ENCODE measurements around the gene COBL. TPM values are rescaled to one million over a fixed set of nuclear protein-coding genes. Genes with fewer than 3 reads are reported as not detected.

COBL gene
- total RNA-seq, 6 experiments from 2014 or later, result not detected

- H3K27me3 Mint-ChIP-seq (ENCODE audit: insufficient read depth), result peaks cover 15% of the 10 kb centered on the region
- DNase-seq, result no peak
- no peaks in the 10 kb centered on the region for H3K36me3 Mint-ChIP-seq (ENCODE audit: low read depth)
- no peak overlapping the region for H3K27ac Mint-ChIP-seq
- TF ChIP-seq, protein P1, sequence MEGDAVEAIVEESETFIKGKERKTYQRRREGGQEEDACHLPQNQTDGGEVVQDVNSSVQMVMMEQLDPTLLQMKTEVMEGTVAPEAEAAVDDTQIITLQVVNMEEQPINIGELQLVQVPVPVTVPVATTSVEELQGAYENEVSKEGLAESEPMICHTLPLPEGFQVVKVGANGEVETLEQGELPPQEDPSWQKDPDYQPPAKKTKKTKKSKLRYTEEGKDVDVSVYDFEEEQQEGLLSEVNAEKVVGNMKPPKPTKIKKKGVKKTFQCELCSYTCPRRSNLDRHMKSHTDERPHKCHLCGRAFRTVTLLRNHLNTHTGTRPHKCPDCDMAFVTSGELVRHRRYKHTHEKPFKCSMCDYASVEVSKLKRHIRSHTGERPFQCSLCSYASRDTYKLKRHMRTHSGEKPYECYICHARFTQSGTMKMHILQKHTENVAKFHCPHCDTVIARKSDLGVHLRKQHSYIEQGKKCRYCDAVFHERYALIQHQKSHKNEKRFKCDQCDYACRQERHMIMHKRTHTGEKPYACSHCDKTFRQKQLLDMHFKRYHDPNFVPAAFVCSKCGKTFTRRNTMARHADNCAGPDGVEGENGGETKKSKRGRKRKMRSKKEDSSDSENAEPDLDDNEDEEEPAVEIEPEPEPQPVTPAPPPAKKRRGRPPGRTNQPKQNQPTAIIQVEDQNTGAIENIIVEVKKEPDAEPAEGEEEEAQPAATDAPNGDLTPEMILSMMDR (IDR thresholded peaks at IDR 0.05), result no peak
- no peak overlapping the region for H3K4me3 Mint-ChIP-seq
- no peaks in the 10 kb centered on the region for H3K9me3 Mint-ChIP-seq
- no peaks in the 10 kb centered on the region for H3K4me1 Mint-ChIP-seq (ENCODE audit: low read depth)
Observed at GRCh38 chr7:51077316-51077986, 239.2 kb downstream of the COBL start.

DNA sequence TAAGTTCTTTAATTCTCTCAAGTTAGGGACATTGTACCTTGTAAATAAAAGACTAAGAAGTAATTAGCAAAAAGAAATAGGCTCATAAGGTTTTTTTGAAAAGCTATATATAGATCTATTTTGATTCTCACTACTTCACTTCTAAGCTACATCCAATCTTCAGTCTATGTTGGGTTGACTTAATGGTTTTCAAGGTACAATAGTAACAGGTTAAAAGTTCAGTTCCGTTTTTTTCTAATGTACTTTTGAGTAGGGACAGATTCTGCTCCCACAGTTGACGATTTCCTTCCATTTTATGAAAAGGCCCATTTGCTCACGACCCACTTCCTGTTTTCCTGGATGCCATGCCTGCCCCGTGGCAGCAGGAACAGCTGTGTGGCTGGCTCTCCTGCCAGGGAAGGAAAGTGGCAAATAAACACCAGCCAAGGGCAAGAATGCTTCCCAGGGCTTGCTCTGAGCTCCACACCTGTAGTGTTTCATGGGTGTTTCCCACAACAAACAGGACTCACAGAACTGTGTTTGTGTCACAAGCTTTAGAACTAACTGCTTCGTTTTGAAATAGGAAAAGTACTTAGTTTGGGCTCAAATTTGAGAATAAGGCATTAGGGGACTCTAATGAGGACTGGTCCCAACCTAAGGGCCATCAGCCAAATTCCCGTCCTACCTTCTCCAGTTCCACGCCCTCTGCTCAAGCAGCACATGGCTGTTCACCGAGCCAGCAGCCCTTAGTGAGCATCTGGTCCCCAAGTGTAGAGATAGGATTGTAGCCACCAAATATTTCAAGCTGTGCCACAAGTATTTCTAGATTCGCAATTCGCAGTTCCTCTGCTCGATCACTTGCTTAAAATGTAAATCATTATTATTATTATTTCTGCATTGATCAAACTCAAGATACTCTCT is 240.7 kb downstream of the COBL start:
- no peak for DNase-seq
- Mint-ChIP-seq H3K36me3 (ENCODE audit: low read depth) (no peaks in the 10 kb centered on the region), H3K27ac (no peak overlapping the region), H3K27me3 (ENCODE audit: insufficient read depth) (peaks cover 15% of the 10 kb centered on the region), H3K9me3 (no peaks in the 10 kb centered on the region), H3K4me3 (no peak overlapping the region), H3K4me1 (ENCODE audit: low read depth) (no peaks in the 10 kb centered on the region)
- TF ChIP-seq, protein P1 (IDR thresholded peaks at IDR 0.05), result no peak

DNA sequence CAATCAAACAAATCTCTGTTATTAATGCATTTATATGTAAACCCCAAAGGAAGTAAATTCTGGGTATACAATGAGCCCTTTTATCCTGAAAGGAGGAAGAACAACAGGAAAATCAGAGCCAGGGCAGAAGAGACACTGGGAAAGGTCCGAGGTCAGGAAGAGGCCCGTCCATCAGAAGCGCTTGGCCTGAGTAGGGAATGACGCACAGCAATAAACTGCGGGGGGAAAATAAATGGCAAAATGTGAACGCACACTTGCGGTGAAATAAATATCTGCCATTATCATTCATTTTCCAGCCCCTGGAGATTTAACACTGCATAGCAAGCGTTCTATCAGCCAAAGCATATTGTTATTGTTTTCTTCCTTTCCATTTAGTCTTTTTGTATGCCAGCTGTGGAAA is 243.4 kb downstream of the COBL start:
- TF ChIP-seq, protein P1 (IDR thresholded peaks at IDR 0.05), result no peak
- no peak overlapping the region for H3K4me3 Mint-ChIP-seq
- no peak overlapping the region for H3K27ac Mint-ChIP-seq
- H3K36me3 Mint-ChIP-seq (ENCODE audit: low read depth), result no peaks in the 10 kb centered on the region
- no peak for DNase-seq
- peaks cover 13% of the 10 kb centered on the region for H3K4me1 Mint-ChIP-seq (ENCODE audit: low read depth)
- H3K27me3 Mint-ChIP-seq (ENCODE audit: insufficient read depth), result peaks cover 5% of the 10 kb centered on the region
- H3K9me3 Mint-ChIP-seq, result no peaks in the 10 kb centered on the region

DNA sequence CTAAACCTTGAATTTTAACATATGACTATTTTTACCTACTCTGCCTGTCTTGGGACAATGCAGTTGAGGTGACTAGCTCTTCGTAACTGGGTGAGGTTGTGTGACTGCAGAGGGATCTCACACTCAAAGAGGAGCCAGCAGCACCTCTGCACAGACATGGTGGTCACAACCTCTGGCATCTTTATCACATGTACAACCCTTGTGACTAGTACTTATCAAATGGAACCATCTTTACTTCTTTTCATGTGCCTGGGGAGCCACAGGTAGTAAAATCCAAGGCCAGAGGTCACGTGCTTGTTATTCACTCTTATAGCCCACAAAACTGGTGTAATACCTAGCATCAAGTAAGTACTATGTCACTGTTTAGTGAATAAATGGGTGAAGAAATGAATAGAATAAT is 244.3 kb downstream of the COBL start:
- peaks cover 8% of the 10 kb centered on the region for H3K27me3 Mint-ChIP-seq (ENCODE audit: insufficient read depth)
- peaks cover 13% of the 10 kb centered on the region for H3K4me1 Mint-ChIP-seq (ENCODE audit: low read depth)
- H3K9me3 Mint-ChIP-seq, result no peaks in the 10 kb centered on the region
- no peak overlapping the region for H3K27ac Mint-ChIP-seq
- no peaks in the 10 kb centered on the region for H3K36me3 Mint-ChIP-seq (ENCODE audit: low read depth)
- TF ChIP-seq, protein P1 (IDR thresholded peaks at IDR 0.05), result no peak
- no peak for DNase-seq
- H3K4me3 Mint-ChIP-seq, result no peak overlapping the region

DNA sequence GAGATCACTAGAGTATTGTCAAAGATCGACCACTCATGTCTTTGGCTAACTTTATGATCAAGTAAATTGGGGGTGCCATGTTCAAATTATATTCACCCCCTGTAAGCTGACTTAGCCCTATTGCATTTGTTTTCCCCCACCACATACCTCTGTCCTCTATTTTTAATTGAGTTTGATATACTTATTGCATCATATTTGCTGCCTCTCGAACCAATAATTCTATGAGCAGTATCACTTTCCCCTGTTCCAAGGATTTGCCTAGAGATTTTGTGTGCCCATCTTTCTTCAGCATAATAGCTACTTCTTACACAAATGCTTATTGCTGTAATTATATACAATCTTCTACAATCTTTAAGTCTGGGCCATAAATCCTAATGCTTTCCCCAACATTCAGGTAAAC is 245.2 kb downstream of the COBL start:
- no peak for DNase-seq
- Mint-ChIP-seq H3K27ac (no peak overlapping the region), H3K4me1 (ENCODE audit: low read depth) (peaks cover 13% of the 10 kb centered on the region), H3K36me3 (ENCODE audit: low read depth) (no peaks in the 10 kb centered on the region), H3K27me3 (ENCODE audit: insufficient read depth) (peaks cover 8% of the 10 kb centered on the region), H3K4me3 (no peak overlapping the region), H3K9me3 (no peaks in the 10 kb centered on the region)
- TF ChIP-seq, protein P1 (IDR thresholded peaks at IDR 0.05), result no peak

Measured in HFFc6 (cell line).